GM12878 (cell line): Measurements from ENCODE around the gene KIF5A.
"Not testable (repeated sequence)": the region's sequence is repeated elsewhere in the genome, so short reads cannot be mapped to it uniquely, and the experiment has no call there.

Experiments
- CBX5 ChIP-seq: sonication (generic); IDR thresholded peaks from 2 replicates; pipeline ENCODE4 v1.6.1; 2016; ENCODE audit warnings: low read depth, moderate library complexity, mild to moderate bottlenecking, inconsistent platforms
- CTCF ChIP-seq, 3 experiments: IDR thresholded peaks in 2 of 3; conservative IDR thresholded peaks in 1 of 3; 2 replicates each; pipeline ENCODE4 v1.5.1; 2011; ENCODE audit warnings: low read depth in 3 of 3, low read length in 3 of 3, mild to moderate bottlenecking in 3 of 3, control low read depth in 2 of 3, moderate library complexity in 2 of 3, inconsistent platforms in 1 of 3, mixed read lengths in 1 of 3; ENCODE audit not compliant: control insufficient read depth in 2 of 3, insufficient read depth in 1 of 3; ENCODE audit errors: extremely low read depth in 1 of 3
- KDM1A ChIP-seq: fragments of 200-600 bp; sonication (generic); IDR thresholded peaks from 2 replicates; pipeline ENCODE4 v1.6.1; 2016; ENCODE audit warnings: borderline replicate concordance
- MXI1 ChIP-seq: fragments of 150-350 bp; IDR thresholded peaks from 2 replicates; pipeline ENCODE4 v1.6.1; 2011; ENCODE audit warnings: low read depth, mild to moderate bottlenecking, inconsistent platforms, low read length, improper control_type of control experiment
- POLR2A ChIP-seq: IDR thresholded peaks from 2 replicates; pipeline ENCODE4 v1.6.1; 2011; ENCODE audit warnings: low read depth, mild to moderate bottlenecking, low read length
- POLR2AphosphoS5 ChIP-seq: IDR thresholded peaks from 2 replicates; pipeline ENCODE4 v1.6.1; 2011; ENCODE audit warnings: mild to moderate bottlenecking, low read length, inconsistent platforms
- RAD21 ChIP-seq: IDR thresholded peaks from 2 replicates; pipeline ENCODE4 v1.6.1; 2011; ENCODE audit warnings: mild to moderate bottlenecking, low read depth, low read length, moderate library complexity; ENCODE audit not compliant: insufficient read depth
- RAD51 ChIP-seq: fragments of 450-650 bp; IDR thresholded peaks from 2 replicates; pipeline ENCODE4 v1.6.1; 2016; ENCODE audit warnings: moderate library complexity, mild to moderate bottlenecking, inconsistent platforms
- SUZ12 ChIP-seq: fragments of 200-600 bp; sonication (generic); IDR thresholded peaks from one replicate; pipeline ENCODE4 v1.6.1; 2018; ENCODE audit warnings: antibody characterized with exemption, mild to moderate bottlenecking; ENCODE audit not compliant: unreplicated experiment
- YY1 ChIP-seq: IDR thresholded peaks from 2 replicates; pipeline ENCODE4 v1.6.1; 2011; ENCODE audit warnings: low read depth, mild to moderate bottlenecking, low read length

- not testable (repeated sequence) for TF ChIP-seq POLR2AphosphoS5; POLR2A; MXI1; CTCF (IDR thresholded peaks at IDR 0.05 in 2 of 3, conservative IDR thresholded peaks at IDR 0.05 in 1 of 3; ENCODE audit: control insufficient read depth in 2 of 3, extremely low read depth in 1 of 3, insufficient read depth in 1 of 3, low read depth in 3 of 3, low read length in 3 of 3); YY1; RAD51; RAD21; KDM1A; SUZ12; CBX5
These were observed 35.6 kb upstream of the KIF5A start for GRCh38 chr12:57514246-57514645.
